Endothelial cell of umbilical vein (primary cell): ENCODE measurements around the gene GAL3ST3.

Experiments
- CTCF ChIP-seq, 2 donors: IDR thresholded peaks; 1 replicate in 1 of 2; 2 replicates in 1 of 2; pipeline ENCODE4 v1.5.1; 2011; ENCODE audit warnings: low read length in 2 of 2, mild to moderate bottlenecking in 2 of 2, moderate library complexity in 2 of 2, control low read depth in 1 of 2, inconsistent platforms in 1 of 2, low read depth in 1 of 2; ENCODE audit not compliant: insufficient read depth in 1 of 2; ENCODE audit errors: extremely low read depth in 1 of 2
- EZH2 ChIP-seq: IDR thresholded peaks from 2 replicates; pipeline ENCODE4 v1.6.1; 2012; ENCODE audit warnings: borderline replicate concordance, low read depth, mild to moderate bottlenecking, moderate library complexity, low read length, inconsistent platforms; ENCODE audit not compliant: severe bottlenecking
- POLR2AphosphoS5 ChIP-seq: IDR thresholded peaks from 2 replicates; pipeline ENCODE4 v1.6.1; 2012; ENCODE audit warnings: low read depth, mild to moderate bottlenecking, control low read depth, low read length, moderate library complexity; ENCODE audit not compliant: insufficient read depth

- TF ChIP-seq CTCF (IDR thresholded peaks at IDR 0.05; ENCODE audit: extremely low read depth in 1 of 2, insufficient read depth in 1 of 2, low read depth in 1 of 2, low read length in 2 of 2) (no peak), POLR2AphosphoS5 (no peak), EZH2 (no peak)
These were observed 1.7 kb upstream of the GAL3ST3 start for GRCh38 chr11:66050581-66051231.
